H1 (cell line): Measurements from ENCODE around the gene ST3GAL3. TPM values are rescaled to one million over a fixed set of nuclear protein-coding genes. Genes with fewer than 3 reads are reported as not detected.

Experiments
- NANOG ChIP-seq: IDR thresholded peaks from 2 replicates; pipeline ENCODE4 v1.6.1; 2011; ENCODE audit warnings: low read length, low read depth, mild to moderate bottlenecking, inconsistent platforms; ENCODE audit not compliant: insufficient read depth, poor library complexity, severe bottlenecking
- polyA plus RNA-seq, 7 experiments: library from polyadenylated mRNA; depleted of rRNA in 3 of 7; stranded (reverse) in 5 of 7; unstranded in 2 of 7; fragments of >200 nt in 5 of 7; fragments of 200-250 nt in 2 of 7; gene quantifications; 1 replicate in 5 of 7; 2 replicates in 1 of 7; 4 replicates in 1 of 7; pipeline versions ENCODE4 v1.2.1 to v1.2.3, GENCODE V29; 2011 to 2013; ENCODE audit warnings: missing spikeins in 2 of 7, mixed read lengths in 2 of 7
- total RNA-seq: library from RNA; stranded (reverse); fragmentation: NEBNext Ultra II Directional; extraction: Animal tissue kit (Norgen Biotek cat#: 25700); gene quantifications from 2 replicates; pipeline ENCODE4 v1.2.1, GENCODE V29; 2021

ST3GAL3 gene
- total and polyA plus RNA-seq, 2 of the 8 experiments (the other 6 are each of a cell fraction or from before 2014, with no cell fraction given) = 6.8 to 7.0 TPM

DNA sequence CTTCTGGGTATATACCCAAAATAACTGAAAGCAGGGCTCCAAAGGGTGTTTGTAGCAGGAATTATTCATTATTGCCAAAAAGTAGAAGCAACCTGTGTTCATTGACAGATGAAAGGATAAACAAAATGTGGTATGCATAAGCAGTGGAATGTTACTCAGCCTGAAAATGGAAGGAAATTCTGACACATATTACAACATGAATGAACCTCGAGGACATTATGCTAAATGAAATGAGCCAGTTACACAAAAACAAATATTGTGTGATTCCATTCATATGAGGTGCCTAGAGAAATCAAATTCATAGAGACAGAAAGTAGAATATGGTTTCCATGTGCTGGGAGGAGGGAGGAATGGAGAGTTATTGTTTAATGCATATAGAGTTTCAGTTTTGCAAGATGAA lies 140.0 kb downstream of the ST3GAL3 start (continued):
- TF ChIP-seq NANOG = no peak
